Activated CD8-positive, alpha-beta T cell treated with anti-CD3 and anti-CD28 coated beads, Interleukin-2, amount 10 ng/mL, durations not matched to agents 7 days and 5 days (primary cell): ENCODE data around the gene STIM1. TPM values are rescaled to one million over a fixed set of nuclear protein-coding genes. Genes with fewer than 3 reads are reported as not detected.

Source experiments
- ATAC-seq: fragments of 150-1000 bp; cut with Tn5 transposase; one replicate; pipeline ENCODE4 v1.10.0; 2021; ENCODE audit warnings: moderate library complexity
- CTCF ChIA-PET: fragments of 350-600 bp; sonication (Branson Sonifier 250); formaldehyde crosslinking; loops from one replicate; lab custom pipeline; 2021; ENCODE audit warnings: antibody characterized with exemption; lab: Charles Lee
- POLR2A ChIA-PET: fragments of 350-600 bp; sonication (Branson Sonifier 250); formaldehyde crosslinking; loops from one replicate; lab custom pipeline; 2021; ENCODE audit warnings: antibody characterized with exemption; lab: Charles Lee
- DNase-seq: peaks from one replicate; pipeline ENCODE4 v3.0.0-alpha.2; 2020
- H3K27ac Mint-ChIP-seq: one replicate; pipeline ENCODE4 v1.8.0; 2021; ENCODE audit warnings: mild to moderate bottlenecking, mixed read lengths
- H3K27me3 Mint-ChIP-seq: one replicate; pipeline ENCODE4 v1.8.0; 2021; ENCODE audit warnings: low read depth, mixed read lengths
- H3K36me3 Mint-ChIP-seq: one replicate; pipeline ENCODE4 v1.8.0; 2021; ENCODE audit warnings: low read depth, mixed read lengths
- H3K4me1 Mint-ChIP-seq: one replicate; pipeline ENCODE4 v1.8.0; 2021; ENCODE audit warnings: low read depth, mixed read lengths
- H3K4me3 Mint-ChIP-seq: one replicate; pipeline ENCODE4 v1.8.0; 2021; ENCODE audit warnings: mild to moderate bottlenecking, mixed read lengths
- H3K9me3 Mint-ChIP-seq: one replicate; pipeline ENCODE4 v1.8.0; 2022; ENCODE audit warnings: mixed read lengths; ENCODE audit not compliant: insufficient read depth
- total RNA-seq, 2 experiments: library from RNA; stranded (reverse); gene quantifications; one replicate each; pipeline ENCODE4 v1.2.3, GENCODE V29; 2021

Gene STIM1
- total RNA-seq, 2 experiments from 2014 or later, result 97.3 to 104 TPM

DNA sequence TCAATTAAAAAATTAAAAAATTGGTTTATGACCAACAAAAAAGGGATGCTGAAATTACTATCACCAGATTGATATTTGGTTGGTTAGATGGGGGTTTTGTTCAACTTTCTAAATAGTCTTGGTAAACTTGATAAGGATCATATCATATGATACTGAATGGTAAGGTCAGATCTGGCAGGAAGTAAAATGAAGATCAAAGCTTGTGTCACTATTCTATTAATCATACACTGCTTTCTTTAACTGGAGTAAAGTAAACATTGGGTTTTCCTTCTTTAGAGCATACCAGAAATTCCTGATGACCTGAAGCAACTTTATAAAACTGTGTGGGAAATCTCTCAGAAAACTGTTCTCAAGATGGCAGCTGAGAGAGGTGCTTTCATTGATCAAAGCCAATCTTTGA lies 279.3 kb downstream of the STIM1 start:
- POLR2A ChIA-PET, result interaction anchor here (0.7 kb wide), 1 partner anchor 10 kb away, joined by 3 read pairs; no protein-coding TSS in a partner anchor
- H3K27me3 Mint-ChIP-seq, result no peaks in the 10 kb centered on the region
- peaks cover 2% of the 10 kb centered on the region for H3K4me1 Mint-ChIP-seq
- no peak for DNase-seq
- CTCF ChIA-PET, result interaction anchor here (1.3 to 2.1 kb wide), 2 partner anchors 11 to 63 kb away, joined by 4 to 6 read pairs; no protein-coding TSS in a partner anchor
- peaks cover 64% of the 10 kb centered on the region for H3K36me3 Mint-ChIP-seq
- H3K27ac Mint-ChIP-seq, result no peak overlapping the region
- H3K9me3 Mint-ChIP-seq, result no peaks in the 10 kb centered on the region
- ATAC-seq, result no peak
- no peak overlapping the region for H3K4me3 Mint-ChIP-seq

DNA sequence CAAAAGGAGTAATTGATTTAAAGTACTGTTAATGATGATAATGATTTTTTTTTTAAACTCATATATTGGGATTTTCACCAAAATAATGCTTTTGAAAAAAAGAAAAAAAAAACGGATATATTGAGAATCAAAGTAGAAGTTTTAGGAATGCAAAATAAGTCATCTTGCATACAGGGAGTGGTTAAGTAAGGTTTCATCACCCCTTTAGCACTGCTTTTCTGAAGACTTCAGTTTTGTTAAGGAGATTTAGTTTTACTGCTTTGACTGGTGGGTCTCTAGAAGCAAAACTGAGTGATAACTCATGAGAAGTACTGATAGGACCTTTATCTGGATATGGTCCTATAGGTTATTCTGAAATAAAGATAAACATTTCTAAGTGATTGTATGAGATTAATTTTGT lies 283.0 kb downstream of the STIM1 start:
- no peak overlapping the region for H3K27ac Mint-ChIP-seq
- H3K9me3 Mint-ChIP-seq, result peaks cover 8% of the 10 kb centered on the region
- CTCF ChIA-PET, result no interaction called here
- ATAC-seq (no peak), DNase-seq (no peak)
- POLR2A ChIA-PET, result no interaction called here
- peaks cover 2% of the 10 kb centered on the region for H3K4me1 Mint-ChIP-seq
- no peak overlapping the region for H3K4me3 Mint-ChIP-seq
- peaks cover 80% of the 10 kb centered on the region for H3K36me3 Mint-ChIP-seq
- H3K27me3 Mint-ChIP-seq, result no peaks in the 10 kb centered on the region

DNA sequence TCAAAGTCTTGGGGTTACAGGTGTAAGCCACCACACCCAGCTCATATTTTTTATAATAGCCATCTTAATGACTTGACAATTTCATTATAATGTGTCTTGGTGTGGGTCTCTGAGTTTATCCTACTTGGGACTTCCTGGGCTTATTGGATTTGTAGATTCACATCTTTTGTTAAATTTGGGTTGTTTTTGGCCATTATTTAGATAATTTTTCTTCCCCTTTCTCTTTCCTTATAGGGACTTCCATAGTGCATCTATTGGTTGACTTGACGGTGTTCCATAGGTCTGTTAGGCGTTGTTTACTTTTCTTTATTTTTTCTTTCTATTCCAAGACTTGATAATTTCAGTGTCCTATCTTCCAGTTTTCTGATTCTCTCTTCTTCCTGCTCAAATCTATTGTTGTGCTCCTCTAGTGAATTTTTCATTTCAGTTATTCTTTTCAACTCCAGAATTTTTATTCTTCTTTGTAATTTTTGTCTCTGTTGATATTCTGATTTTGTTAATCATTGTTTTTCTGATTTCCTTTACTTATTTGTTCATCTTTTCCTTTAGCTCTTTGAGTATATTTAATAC lies 284.7 kb downstream of the STIM1 start:
- ATAC-seq (no peak), DNase-seq (no peak)
- ChIA-PET POLR2A (interaction anchor here (0.7 kb wide), 1 partner anchor 329 kb away, joined by 4 read pairs; no protein-coding TSS in a partner anchor), CTCF (interaction anchor here (0.7 kb wide), 1 partner anchor 47 kb away, joined by 3 read pairs; no protein-coding TSS in a partner anchor)
- Mint-ChIP-seq H3K9me3 (peaks cover 8% of the 10 kb centered on the region), H3K27me3 (no peaks in the 10 kb centered on the region), H3K36me3 (peaks cover 70% of the 10 kb centered on the region), H3K4me1 (no peaks in the 10 kb centered on the region), H3K4me3 (no peak overlapping the region), H3K27ac (no peak overlapping the region)

Other genes with a start within 250 kb of the STIM1 start
- gene ART5, start 213.7 kb upstream of the STIM1 start, total RNA-seq, result not detected
- gene ART1, start 210.5 kb upstream of the STIM1 start, total RNA-seq, result not detected
- gene CHRNA10, start 184.3 kb upstream of the STIM1 start, total RNA-seq, result 1 to 10 TPM; 2.6 to 3.0 TPM
- gene NUP98, start 58.1 kb upstream of the STIM1 start, total RNA-seq, result 100 to 1,000 TPM; 106 to 108 TPM
- 10 to 100 TPM; 23.8 to 25.7 TPM for gene PGAP2, start 47.1 kb upstream of the STIM1 start, total RNA-seq
- 100 to 1,000 TPM; 173 to 191 TPM for gene RHOG, start 14.7 kb upstream of the STIM1 start, total RNA-seq
- gene RRM1, start 239.1 kb downstream of the STIM1 start, total RNA-seq, result 100 to 1,000 TPM; 180 to 183 TPM